ENCODE measurements around the gene FNDC3B.

- TF ChIP-seq CTCF (conservative IDR thresholded peaks at IDR 0.05; ENCODE audit: low read depth, low read length) (no peak), EZH2 (IDR thresholded peaks at IDR 0.05; ENCODE audit: low read length, unreplicated experiment) (no peak), EZH2phosphoT487 (IDR thresholded peaks at IDR 0.05; ENCODE audit: borderline replicate concordance, low read length) (no peak)
Observed at GRCh38 chr3:172211123-172211522, 171.7 kb downstream of the FNDC3B start.
